WTC11 (cell line): Measurements from ENCODE around the gene LAPTM5. TPM values are rescaled to one million over a fixed set of nuclear protein-coding genes. Genes with fewer than 3 reads are reported as not detected.

Source experiments
- ATAC-seq: fragments of 200-7000 bp; cut with Tn5 transposase; 2 replicates; pipeline ENCODE4 v1.10.0; 2021; ENCODE audit warnings: mild to moderate bottlenecking, moderate library complexity
- CTCF ChIA-PET: fragments of 300-600 bp; sonication (Branson Sonifier 250); formaldehyde crosslinking; loops from one replicate; lab custom pipeline; 2021; ENCODE audit warnings: antibody characterized with exemption; lab: Charles Lee
- POLR2A ChIA-PET: fragments of 350-600 bp; sonication (Branson Sonifier 250); formaldehyde crosslinking; loops from one replicate; lab custom pipeline; 2021; ENCODE audit warnings: antibody characterized with exemption; lab: Charles Lee
- DNase-seq: peaks from one replicate; pipeline ENCODE4 v3.0.0; 2021; ENCODE audit warnings: low spot score
- H3K27ac Mint-ChIP-seq: 2 replicates; pipeline ENCODE4 v1.8.0; 2021; ENCODE audit warnings: mixed read lengths
- H3K27me3 Mint-ChIP-seq: 2 replicates; pipeline ENCODE4 v1.8.0; 2021; ENCODE audit warnings: low read depth, mild to moderate bottlenecking, moderate library complexity, mixed read lengths
- H3K36me3 Mint-ChIP-seq: 2 replicates; pipeline ENCODE4 v1.8.0; 2021; ENCODE audit warnings: mixed read lengths
- H3K4me1 Mint-ChIP-seq: 2 replicates; pipeline ENCODE4 v1.8.0; 2022; ENCODE audit warnings: mixed read lengths
- H3K4me3 Mint-ChIP-seq: 2 replicates; pipeline ENCODE4 v1.8.0; 2021; ENCODE audit warnings: mild to moderate bottlenecking, moderate library complexity, mixed read lengths
- H3K9me3 Mint-ChIP-seq: 2 replicates; pipeline ENCODE4 v1.8.0; 2021; ENCODE audit warnings: mixed read lengths
- CDX4 ChIP-seq: fragments of 250-450 bp; sonication (Bioruptor Pico); IDR thresholded peaks from 2 replicates; pipeline ENCODE4 v1.9.0; 2021; ENCODE audit warnings: moderate library complexity, mild to moderate bottlenecking, inconsistent platforms, borderline replicate concordance
- CREB1 ChIP-seq: sonication (generic); formaldehyde crosslinking; IDR thresholded peaks from 2 replicates; pipeline ENCODE4 v1.8.0; 2023; ENCODE audit warnings: mild to moderate bottlenecking, missing genetic modification reagents
- E2F5 ChIP-seq: sonication (generic); formaldehyde crosslinking; IDR thresholded peaks from 2 replicates; pipeline ENCODE4 v1.8.1; 2022; ENCODE audit warnings: mild to moderate bottlenecking, moderate library complexity, missing genetic modification reagents
- GABPB1 ChIP-seq: sonication (generic); formaldehyde crosslinking; IDR thresholded peaks from 2 replicates; pipeline ENCODE4 v1.8.1; 2023; ENCODE audit warnings: mild to moderate bottlenecking, missing genetic modification reagents
- GRHL2 ChIP-seq: fragments of 250-450 bp; sonication (Bioruptor Pico); IDR thresholded peaks from 2 replicates; pipeline ENCODE4 v1.8.0; 2022; ENCODE audit warnings: mild to moderate bottlenecking, moderate library complexity; ENCODE audit not compliant: insufficient replicate concordance, severe bottlenecking
- KAT7 ChIP-seq: sonication (generic); formaldehyde crosslinking; IDR thresholded peaks from 2 replicates; pipeline ENCODE4 v1.8.1; 2023; ENCODE audit warnings: missing genetic modification reagents, mild to moderate bottlenecking, borderline replicate concordance
- MYBL2 ChIP-seq: sonication (generic); formaldehyde crosslinking; IDR thresholded peaks from 2 replicates; pipeline ENCODE4 v1.8.1; 2023; ENCODE audit warnings: mild to moderate bottlenecking, moderate library complexity, missing genetic modification reagents
- NFYB ChIP-seq: sonication (generic); formaldehyde crosslinking; conservative IDR thresholded peaks from 2 replicates; pipeline ENCODE4 v1.8.0; 2022; ENCODE audit warnings: low read depth, missing genetic modification reagents
- SMAD4 ChIP-seq: sonication (generic); formaldehyde crosslinking; IDR thresholded peaks from 2 replicates; pipeline ENCODE4 v1.8.0; 2022; ENCODE audit warnings: mild to moderate bottlenecking, missing genetic modification reagents
- ZNF396 ChIP-seq: fragments of 250-450 bp; sonication (Bioruptor Pico); IDR thresholded peaks from 2 replicates; pipeline ENCODE4 v1.8.0; 2021; ENCODE audit warnings: mild to moderate bottlenecking, moderate library complexity, borderline replicate concordance
- ZNF532 ChIP-seq: fragments of 250-450 bp; sonication (Bioruptor Pico); IDR thresholded peaks from 2 replicates; pipeline ENCODE4 v1.9.0; 2021; ENCODE audit warnings: mild to moderate bottlenecking, borderline replicate concordance
- total RNA-seq: library from RNA; stranded (reverse); gene quantifications from 3 replicates; pipeline ENCODE4 v1.2.3, GENCODE V29; 2021
- TF ChIP-seq, protein P1 (sequence below): sonication (generic); formaldehyde crosslinking; IDR thresholded peaks from 2 replicates; pipeline ENCODE4 v1.8.1; 2023; ENCODE audit warnings: mild to moderate bottlenecking, missing genetic modification reagents
- TF ChIP-seq, protein P2 (sequence below): fragments of 250-450 bp; sonication (Bioruptor Pico); IDR thresholded peaks from 2 replicates; pipeline ENCODE4 v1.9.0; 2021; ENCODE audit warnings: mild to moderate bottlenecking
- TF ChIP-seq, protein P3 (sequence below): fragments of 250-450 bp; sonication (Bioruptor Pico); conservative IDR thresholded peaks from 2 replicates; pipeline ENCODE4 v1.9.0; 2021; ENCODE audit warnings: mild to moderate bottlenecking
- TF ChIP-seq, protein P4 (sequence below): sonication (generic); formaldehyde crosslinking; IDR thresholded peaks from 2 replicates; pipeline ENCODE4 v1.8.0; 2022; ENCODE audit warnings: mild to moderate bottlenecking, missing genetic modification reagents

Gene LAPTM5
- total RNA-seq, 1 experiment from 2014 or later = 1.3 TPM

GRCh38 chr1:30755334-30755733 is 2.2 kb downstream of the LAPTM5 start:
- Mint-ChIP-seq H3K9me3 (0 out of 2 replicates have a peak, but pooled peaks cover 4% of the 10 kb centered on the region), H3K4me1 (peaks cover 21% of the 10 kb centered on the region), H3K4me3 (no peak overlapping the region), H3K27ac (no peak overlapping the region), H3K27me3 (no peaks in the 10 kb centered on the region), H3K36me3 (no peaks in the 10 kb centered on the region)
- CTCF ChIA-PET = interaction anchor here (0.8 to 1.3 kb wide), 2 partner anchors 25 to 47 kb away, joined by 3 to 4 read pairs; no protein-coding TSS in a partner anchor
- POLR2A ChIA-PET = no interaction called here
- no peak for DNase-seq
- no peak for ATAC-seq
- TF ChIP-seq, protein P1, sequence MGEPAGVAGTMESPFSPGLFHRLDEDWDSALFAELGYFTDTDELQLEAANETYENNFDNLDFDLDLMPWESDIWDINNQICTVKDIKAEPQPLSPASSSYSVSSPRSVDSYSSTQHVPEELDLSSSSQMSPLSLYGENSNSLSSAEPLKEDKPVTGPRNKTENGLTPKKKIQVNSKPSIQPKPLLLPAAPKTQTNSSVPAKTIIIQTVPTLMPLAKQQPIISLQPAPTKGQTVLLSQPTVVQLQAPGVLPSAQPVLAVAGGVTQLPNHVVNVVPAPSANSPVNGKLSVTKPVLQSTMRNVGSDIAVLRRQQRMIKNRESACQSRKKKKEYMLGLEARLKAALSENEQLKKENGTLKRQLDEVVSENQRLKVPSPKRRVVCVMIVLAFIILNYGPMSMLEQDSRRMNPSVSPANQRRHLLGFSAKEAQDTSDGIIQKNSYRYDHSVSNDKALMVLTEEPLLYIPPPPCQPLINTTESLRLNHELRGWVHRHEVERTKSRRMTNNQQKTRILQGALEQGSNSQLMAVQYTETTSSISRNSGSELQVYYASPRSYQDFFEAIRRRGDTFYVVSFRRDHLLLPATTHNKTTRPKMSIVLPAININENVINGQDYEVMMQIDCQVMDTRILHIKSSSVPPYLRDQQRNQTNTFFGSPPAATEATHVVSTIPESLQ (CRISPR knock-in tag) = no peak
- TF ChIP-seq CDX4 (CRISPR knock-in tag) = no peak
- TF ChIP-seq CREB1 = no peak
- no peak for TF ChIP-seq ZNF396 (CRISPR knock-in tag)
- TF ChIP-seq MYBL2 (CRISPR knock-in tag) = no peak
- no peak for TF ChIP-seq ZNF532 (CRISPR knock-in tag)
- TF ChIP-seq NFYB (CRISPR knock-in tag) = no peak
- no peak for TF ChIP-seq GRHL2
- TF ChIP-seq, protein P2, sequence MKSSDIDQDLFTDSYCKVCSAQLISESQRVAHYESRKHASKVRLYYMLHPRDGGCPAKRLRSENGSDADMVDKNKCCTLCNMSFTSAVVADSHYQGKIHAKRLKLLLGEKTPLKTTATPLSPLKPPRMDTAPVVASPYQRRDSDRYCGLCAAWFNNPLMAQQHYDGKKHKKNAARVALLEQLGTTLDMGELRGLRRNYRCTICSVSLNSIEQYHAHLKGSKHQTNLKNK (CRISPR knock-in tag) = no peak
- no peak for TF ChIP-seq KAT7
- TF ChIP-seq SMAD4 = no peak
- TF ChIP-seq, protein P3, sequence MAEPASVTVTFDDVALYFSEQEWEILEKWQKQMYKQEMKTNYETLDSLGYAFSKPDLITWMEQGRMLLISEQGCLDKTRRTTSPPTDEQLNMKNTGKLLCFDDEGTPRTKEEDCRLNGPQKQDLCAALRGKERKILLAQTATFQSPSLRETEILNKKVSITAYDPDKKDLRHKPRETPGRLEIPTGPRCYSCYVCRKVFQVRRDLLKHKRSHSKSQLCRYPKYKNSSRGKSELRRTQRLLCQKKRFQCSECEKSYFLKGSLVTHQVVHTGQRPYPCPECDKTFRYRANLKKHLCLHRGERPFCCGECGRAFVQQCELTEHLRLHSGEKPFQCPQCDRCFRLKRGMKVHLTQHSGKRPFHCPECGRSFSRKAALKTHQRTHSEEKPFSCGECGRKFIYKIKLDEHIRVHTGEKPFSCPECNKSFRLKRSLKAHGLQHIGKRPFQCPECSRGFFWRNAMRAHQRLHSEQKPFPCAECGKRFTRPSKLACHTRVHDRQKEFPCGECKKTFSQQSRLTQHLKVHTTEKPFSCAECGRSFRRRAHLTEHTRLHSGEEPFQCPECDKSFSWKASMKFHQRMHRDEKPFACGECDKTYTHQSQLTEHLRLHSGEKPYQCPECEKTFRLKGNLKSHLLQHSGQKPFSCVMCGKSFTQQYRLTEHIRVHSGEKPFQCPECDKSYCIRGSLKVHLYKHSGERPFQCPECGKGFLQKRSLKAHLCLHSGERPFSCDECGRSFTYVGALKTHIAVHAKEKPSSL (CRISPR knock-in tag) = no peak
- TF ChIP-seq, protein P4, sequence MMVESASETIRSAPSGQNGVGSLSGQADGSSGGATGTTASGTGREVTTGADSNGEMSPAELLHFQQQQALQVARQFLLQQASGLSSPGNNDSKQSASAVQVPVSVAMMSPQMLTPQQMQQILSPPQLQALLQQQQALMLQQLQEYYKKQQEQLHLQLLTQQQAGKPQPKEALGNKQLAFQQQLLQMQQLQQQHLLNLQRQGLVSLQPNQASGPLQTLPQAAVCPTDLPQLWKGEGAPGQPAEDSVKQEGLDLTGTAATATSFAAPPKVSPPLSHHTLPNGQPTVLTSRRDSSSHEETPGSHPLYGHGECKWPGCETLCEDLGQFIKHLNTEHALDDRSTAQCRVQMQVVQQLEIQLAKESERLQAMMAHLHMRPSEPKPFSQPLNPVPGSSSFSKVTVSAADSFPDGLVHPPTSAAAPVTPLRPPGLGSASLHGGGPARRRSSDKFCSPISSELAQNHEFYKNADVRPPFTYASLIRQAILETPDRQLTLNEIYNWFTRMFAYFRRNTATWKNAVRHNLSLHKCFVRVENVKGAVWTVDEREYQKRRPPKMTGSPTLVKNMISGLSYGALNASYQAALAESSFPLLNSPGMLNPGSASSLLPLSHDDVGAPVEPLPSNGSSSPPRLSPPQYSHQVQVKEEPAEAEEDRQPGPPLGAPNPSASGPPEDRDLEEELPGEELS (CRISPR knock-in tag) = no peak
- TF ChIP-seq GABPB1 (CRISPR knock-in tag) = no peak
- no peak for TF ChIP-seq E2F5
